ENCODE results near the gene PLEKHB1.

- TF ChIP-seq CTCF (conservative IDR thresholded peaks at IDR 0.05) (no peak), ZFX (IDR thresholded peaks at IDR 0.05) (no peak)
Observed at GRCh38 chr11:73633999-73634398, 12.4 kb upstream of the PLEKHB1 start.
